Activated CD4-positive, alpha-beta T cell treated with anti-CD3 and anti-CD28 coated beads, Interleukin-2, amount 50 U/mL, for 16 hours (primary cell): Measurements from ENCODE around the gene SHBG.
"Not testable (repeated sequence)": the region's sequence is repeated elsewhere in the genome, so short reads cannot be mapped to it uniquely, and the experiment has no call there.

Source experiments
- DNase-seq: peaks from one replicate; pipeline ENCODE4 v3.0.0-alpha.2; 2020

Gene SHBG

DNA sequence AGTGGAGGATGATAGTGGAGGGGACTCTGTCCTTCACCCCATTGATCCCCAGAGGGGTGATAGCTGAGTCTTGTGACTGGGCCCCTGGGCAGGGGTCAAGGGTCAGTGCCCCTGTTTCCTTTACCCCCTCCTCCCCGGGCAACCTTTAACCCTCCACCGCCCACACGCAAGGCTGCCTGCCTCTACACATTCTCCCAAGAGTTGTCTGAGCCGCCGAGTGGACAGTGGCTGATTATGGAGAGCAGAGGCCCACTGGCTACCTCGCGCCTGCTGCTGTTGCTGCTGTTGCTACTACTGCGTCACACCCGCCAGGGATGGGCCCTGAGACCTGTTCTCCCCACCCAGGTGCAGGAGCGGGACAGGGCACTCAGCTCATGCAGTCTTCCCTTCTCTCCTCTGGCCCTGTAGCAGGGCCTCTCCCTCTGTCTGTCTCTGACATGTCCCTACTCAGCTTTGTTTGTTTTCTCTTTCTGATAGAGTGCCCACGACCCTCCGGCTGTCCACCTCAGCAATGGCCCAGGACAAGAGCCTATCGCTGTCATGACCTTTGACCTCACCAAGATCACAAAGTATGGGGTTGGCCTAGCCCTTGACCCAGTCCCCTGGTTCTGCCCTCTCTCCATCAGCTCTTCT is at the start of gene SHBG:
SHBG (plus strand) TSS at position 197 of the 633 bp plus-strand sequence; CDS start at position 235, 38 bp downstream.
- no peak for DNase-seq

- no peak for DNase-seq
These were observed 49.0 kb upstream of the SHBG start for GRCh38 chr17:7580604-7581575.

GRCh38 chr17:7582396-7583252 is 47.3 kb upstream of the SHBG start:
- DNase-seq, result no peak

DNA sequence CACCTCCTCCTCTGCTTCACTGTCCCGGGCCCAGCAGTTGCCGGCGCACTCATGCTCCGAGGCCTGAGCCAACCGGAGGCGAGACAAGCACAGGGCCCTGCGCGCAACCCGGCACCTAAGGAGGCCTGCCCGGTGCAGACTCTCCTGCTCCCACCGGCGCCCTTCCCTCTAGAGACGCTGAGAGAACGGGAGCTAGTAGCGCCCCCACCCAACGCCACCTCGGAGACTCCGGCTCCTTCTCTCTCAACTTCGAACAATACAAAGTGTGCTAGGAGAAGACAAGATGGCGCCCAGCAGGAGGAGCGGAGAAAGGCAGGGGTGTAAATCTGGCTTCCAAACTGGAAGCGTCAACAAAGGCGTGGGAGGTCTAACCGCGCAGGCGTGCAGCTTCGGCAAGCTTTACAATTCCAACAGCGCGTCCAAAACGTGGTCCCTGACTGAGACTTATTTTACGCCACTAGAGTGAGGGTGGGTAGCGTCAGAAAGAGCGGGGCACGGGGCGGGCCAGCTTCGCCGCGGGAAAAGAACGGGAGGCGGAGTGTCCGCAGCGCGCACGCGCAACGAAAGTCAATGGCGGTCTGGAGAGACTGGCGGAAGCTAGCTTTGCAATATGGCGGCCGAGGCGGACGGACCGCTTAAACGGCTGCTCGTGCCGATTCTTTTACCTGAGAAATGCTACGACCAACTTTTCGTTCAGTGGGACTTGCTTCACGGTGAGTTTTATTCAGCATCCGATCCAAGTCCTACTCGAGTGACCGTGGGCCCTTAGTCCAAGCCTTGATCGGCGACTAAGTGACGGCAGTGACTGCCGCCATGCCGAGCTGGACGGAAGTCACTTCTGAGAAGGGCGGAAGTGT is 46.5 kb upstream of the SHBG start, which contains the start of gene MPDU1:
MPDU1 (plus strand) TSS at position 600 of the 857 bp plus-strand sequence; CDS start at position 611, 11 bp downstream.
- DNase-seq, result peak; percentile 97

DNA sequence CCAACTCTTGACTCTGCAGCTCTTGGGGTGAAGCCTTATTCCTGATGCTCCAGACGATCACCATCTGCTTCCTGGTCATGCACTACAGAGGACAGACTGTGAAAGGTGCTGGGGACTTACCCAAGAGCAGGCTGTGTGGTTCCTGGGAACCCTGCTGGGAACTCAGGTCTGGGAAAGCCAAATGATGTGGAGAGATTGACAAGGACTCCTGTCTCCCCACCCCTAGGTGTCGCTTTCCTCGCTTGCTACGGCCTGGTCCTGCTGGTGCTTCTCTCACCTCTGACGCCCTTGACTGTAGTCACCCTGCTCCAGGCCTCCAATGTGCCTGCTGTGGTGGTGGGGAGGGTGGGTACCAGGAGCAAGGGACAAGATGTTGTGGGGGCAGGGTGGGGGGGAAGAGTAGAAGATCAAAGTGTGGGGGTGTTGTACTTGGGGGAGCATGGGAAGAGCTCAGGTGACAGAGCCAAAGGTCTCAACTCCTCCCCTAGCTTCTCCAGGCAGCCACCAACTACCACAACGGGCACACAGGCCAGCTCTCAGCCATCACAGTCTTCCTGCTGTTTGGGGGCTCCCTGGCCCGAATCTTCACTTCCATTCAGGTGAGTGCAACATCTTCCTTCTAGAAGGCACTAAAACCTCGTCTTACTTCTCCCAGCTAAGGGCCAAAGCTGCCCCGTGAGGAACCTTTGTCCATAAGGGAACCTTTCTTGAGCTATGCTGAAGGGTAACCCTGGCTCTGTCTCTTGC is 43.1 kb upstream of the SHBG start:
- DNase-seq, result no peak

- DNase-seq, result no peak
These were observed 42.3 kb upstream of the SHBG start for GRCh38 chr17:7587420-7588151.

DNA sequence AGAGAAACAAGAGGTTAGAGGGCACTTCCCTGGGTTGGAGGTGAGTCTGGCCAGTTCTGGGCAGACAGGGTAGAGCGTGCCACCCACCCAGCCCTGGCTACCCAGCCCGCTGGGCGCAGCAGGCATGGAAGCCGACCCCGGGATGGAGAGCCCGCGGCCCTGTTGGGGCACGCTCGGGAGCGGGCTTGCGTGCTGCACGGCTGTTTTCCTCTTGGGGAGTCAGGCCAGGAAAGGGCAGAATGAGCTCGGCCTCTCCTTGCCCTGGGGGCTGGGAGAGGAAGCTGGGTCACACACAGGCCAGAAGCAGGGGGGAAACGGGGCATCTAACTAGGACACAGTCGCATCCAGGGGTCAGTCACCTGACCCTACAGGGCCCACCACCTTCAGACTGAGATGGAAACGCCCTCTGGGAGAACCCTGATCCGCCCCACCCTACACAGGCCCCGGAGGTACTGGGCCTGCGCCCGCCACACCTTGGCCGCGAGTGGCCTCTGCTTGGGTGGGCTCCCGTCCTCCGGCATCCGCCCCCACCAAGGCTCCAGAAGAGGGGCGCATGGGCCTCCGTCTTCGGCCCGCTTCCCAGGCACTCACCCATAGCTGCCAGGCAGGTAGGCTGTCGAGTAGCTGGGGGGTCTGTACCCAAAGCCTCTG is 41.3 kb upstream of the SHBG start:
- no peak for DNase-seq

DNA sequence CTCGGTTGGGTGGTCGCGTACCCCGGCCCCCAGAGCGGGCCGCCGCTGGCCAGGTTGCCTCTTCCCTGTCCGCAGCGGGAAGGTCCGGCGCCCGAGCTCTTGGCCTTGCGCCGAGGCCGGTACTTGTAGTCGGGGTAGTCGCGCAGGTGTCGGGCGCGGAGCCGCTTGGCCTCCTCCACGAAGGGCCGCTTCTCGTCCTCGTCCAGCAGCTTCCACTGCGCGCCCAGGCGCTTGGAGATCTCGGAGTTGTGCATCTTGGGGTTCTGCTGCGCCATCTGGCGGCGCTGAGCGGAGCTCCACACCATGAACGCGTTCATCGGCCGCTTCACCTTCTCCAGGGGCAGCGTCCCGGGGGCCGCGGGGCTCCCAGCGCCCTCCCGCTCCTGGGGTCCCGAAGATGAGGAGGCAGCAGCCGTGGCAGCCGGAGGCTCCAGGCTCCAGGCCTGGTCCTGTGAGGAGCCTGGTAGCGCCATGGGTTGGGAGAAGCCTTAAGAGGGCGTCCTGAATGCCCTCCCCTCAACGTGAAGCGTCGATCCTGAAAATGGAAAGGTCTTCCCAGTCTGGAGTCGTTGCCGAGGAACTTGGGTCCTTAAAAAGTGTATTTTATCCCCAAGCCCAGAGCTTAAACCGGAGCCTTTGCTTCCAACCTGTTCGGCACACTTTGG is 40.6 kb upstream of the SHBG start:
- DNase-seq, result peak; percentile 68

- no peak for DNase-seq
These were observed 39.8 kb upstream of the SHBG start, which contains the start of gene SOX15 for GRCh38 chr17:7589891-7590691. Gene SOX15, minus strand, starts transcription at chr17:7590094. Its CDS starts 418 bp downstream, at chr17:7589676.

DNA sequence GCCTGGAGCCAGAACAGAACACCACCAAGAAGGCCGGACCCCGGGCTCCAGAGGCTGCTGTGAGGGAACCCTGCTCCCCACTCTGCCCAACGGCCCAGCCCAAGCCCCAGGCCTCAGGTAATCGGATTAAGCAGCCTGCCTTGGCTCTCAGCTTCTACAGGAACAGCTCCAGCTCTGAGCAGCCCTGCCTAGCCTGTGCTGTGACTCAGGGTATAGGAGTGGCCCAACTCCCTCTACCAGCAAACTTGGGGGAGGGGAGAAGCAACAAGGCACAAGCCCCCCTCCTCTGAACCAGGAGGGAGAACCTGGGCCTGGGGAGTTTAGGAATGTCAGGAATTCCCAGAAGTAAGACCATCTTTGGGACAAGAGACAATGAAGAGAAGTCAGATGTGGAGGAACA is 39.2 kb upstream of the SHBG start:
- DNase-seq, result no peak

GRCh38 chr17:7591596-7591995 is 38.3 kb upstream of the SHBG start:
- no peak for DNase-seq

DNA sequence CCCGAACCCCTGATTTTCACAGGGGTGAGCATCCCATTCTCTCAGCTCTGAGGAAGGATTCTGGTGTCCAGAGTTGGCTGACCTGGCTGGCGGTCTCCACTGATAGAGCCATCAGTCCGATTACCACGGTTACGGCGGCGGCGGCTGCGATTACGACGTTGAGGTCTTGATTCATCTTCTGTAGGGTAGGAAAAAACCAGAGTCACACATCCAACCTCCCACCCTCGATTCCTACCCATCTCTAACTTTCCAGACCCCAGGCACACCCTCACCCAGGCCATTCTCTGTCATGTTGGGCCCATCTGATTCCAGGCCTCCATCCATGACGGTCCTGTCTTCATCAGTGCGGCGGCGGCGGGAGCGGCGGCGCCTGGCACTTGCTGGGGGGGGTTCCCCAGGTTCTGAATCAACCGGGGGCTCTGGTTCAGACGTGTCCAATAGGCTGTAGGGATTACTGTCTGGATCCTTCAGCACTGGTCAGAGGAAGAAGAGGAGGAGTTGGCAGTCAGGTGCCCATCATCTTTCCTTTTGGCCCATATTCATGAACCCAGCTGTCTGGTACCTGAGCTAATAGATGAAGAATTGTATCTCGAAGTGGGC is 37.4 kb upstream of the SHBG start:
- DNase-seq, result no peak

DNA sequence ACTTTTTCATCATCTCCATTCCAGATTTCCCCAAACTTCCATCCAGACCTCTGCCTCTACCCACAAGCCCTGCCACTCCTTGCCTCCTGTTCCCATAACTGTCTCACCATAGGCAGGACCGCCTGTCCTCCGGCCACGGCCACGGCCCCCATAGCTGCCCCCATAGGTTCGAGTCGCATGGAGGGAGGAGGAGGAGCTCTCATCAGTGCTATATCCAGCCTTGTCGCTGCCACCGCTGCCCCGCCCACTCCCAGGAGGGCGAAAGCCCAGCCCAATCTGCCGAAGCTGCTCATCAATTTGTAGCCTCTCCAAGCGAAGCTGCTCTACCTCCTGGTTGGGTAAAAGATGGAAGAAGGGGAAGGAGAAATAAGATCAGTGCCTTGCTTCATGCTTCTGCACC is 36.6 kb upstream of the SHBG start:
- no peak for DNase-seq

- DNase-seq, result not testable (repeated sequence)
These were observed 32.4 kb upstream of the SHBG start for GRCh38 chr17:7597561-7597960.

GRCh38 chr17:7606280-7606679 is 23.7 kb upstream of the SHBG start:
- DNase-seq, result no peak

DNA sequence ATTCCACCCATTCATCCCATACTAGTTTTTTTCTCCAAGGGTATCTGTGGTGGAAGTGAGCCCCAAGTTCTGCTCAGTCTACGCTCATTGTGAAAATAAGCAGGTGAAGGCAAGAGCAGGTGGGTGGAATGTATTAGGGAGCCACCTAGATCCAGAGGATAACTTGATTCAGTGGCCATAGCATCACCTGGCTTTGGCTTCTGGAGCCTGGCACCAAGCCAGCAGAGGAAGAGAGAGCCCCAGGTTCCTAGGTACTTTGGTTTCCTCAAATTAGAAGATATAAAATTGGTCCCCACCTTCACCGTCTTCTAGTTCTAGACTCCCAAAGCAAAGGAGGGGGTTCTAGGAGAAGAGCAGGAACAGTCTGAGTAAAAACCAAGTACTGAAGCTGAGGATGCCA is 19.3 kb upstream of the SHBG start:
- DNase-seq, result no peak

- no peak for DNase-seq
These were observed 18.2 kb upstream of the SHBG start for GRCh38 chr17:7611635-7612293.

DNA sequence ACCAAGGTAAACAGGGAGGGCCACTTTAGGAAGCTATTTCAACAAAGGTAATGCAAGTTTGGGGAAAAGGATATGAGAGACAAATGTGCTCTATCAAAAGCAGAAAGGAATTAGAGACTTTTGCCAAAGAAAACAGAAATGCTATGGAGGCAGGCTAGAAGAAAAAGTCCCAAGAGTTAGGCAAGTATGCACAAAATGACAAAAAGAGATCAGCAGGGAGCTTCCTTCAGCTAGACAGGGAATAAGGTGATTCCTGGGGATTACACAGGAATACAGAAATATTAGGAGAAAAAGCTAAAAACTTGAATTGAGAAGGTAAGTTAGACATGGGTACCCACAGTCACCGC is 17.7 kb upstream of the SHBG start:
- no peak for DNase-seq
